ENCODE data around the gene CPLANE1.
"Not testable (repeated sequence)": the region's sequence is repeated elsewhere in the genome, so short reads cannot be mapped to it uniquely, and the experiment has no call there.

The CPLANE1 gene

GRCh38 chr5:37207802-37208201 is 41.4 kb downstream of the CPLANE1 start:
- DNase-seq, result no peak

GRCh38 chr5:37206736-37207135 is 42.4 kb downstream of the CPLANE1 start:
- DNase-seq, result no peak

GRCh38 chr5:37198842-37199241 is 50.3 kb downstream of the CPLANE1 start:
- DNase-seq, result no peak

- no peak for DNase-seq
These were observed 51.1 kb downstream of the CPLANE1 start for GRCh38 chr5:37198061-37198460.

- no peak for DNase-seq
These were observed 51.7 kb downstream of the CPLANE1 start for GRCh38 chr5:37197340-37198050.

- DNase-seq, result no peak
These were observed 58.6 kb downstream of the CPLANE1 start for GRCh38 chr5:37190592-37190991.

- no peak for DNase-seq
These were observed 59.8 kb downstream of the CPLANE1 start for GRCh38 chr5:37189355-37189754.

- no peak for DNase-seq
These were observed 61.7 kb downstream of the CPLANE1 start for GRCh38 chr5:37187465-37187977.

GRCh38 chr5:37184748-37185364 is 64.3 kb downstream of the CPLANE1 start:
- no peak for DNase-seq

- no peak for DNase-seq
These were observed 66.5 kb downstream of the CPLANE1 start for GRCh38 chr5:37182667-37183066.

GRCh38 chr5:37174928-37175327 is 74.2 kb downstream of the CPLANE1 start:
- DNase-seq, result no peak

- DNase-seq, result no peak
These were observed 76.2 kb downstream of the CPLANE1 start for GRCh38 chr5:37172957-37173356.

GRCh38 chr5:37170856-37171255 is 78.3 kb downstream of the CPLANE1 start:
- no peak for DNase-seq

GRCh38 chr5:37166197-37166596 is 83.0 kb downstream of the CPLANE1 start:
- no peak for DNase-seq

- no peak for DNase-seq
These were observed 83.4 kb downstream of the CPLANE1 start for GRCh38 chr5:37165761-37166160.

- no peak for DNase-seq
These were observed 95.5 kb downstream of the CPLANE1 start for GRCh38 chr5:37153661-37154060.

GRCh38 chr5:37146896-37147295 is 102.3 kb downstream of the CPLANE1 start:
- DNase-seq, result no peak

GRCh38 chr5:37136694-37137093 is 112.5 kb downstream of the CPLANE1 start:
- no peak for DNase-seq

GRCh38 chr5:37135312-37135711 is 113.9 kb downstream of the CPLANE1 start:
- DNase-seq, result not testable (repeated sequence)

- DNase-seq, result no peak
These were observed 115.2 kb downstream of the CPLANE1 start for GRCh38 chr5:37133939-37134338.

GRCh38 chr5:37132646-37133045 is 116.5 kb downstream of the CPLANE1 start:
- no peak for DNase-seq

GRCh38 chr5:37121465-37121864 is 127.7 kb downstream of the CPLANE1 start:
- no peak for DNase-seq

- no peak for DNase-seq
These were observed 128.1 kb downstream of the CPLANE1 start for GRCh38 chr5:37121027-37121426.

- DNase-seq, result no peak
These were observed 128.9 kb downstream of the CPLANE1 start for GRCh38 chr5:37120270-37120669.

- DNase-seq, result no peak
These were observed 132.8 kb downstream of the CPLANE1 start for GRCh38 chr5:37116359-37116758.

Data from activated CD4-positive, CD25-positive, alpha-beta regulatory T cell (primary cell).